ENCODE data around the gene GOLGA8N.

Gene GOLGA8N

DNA sequence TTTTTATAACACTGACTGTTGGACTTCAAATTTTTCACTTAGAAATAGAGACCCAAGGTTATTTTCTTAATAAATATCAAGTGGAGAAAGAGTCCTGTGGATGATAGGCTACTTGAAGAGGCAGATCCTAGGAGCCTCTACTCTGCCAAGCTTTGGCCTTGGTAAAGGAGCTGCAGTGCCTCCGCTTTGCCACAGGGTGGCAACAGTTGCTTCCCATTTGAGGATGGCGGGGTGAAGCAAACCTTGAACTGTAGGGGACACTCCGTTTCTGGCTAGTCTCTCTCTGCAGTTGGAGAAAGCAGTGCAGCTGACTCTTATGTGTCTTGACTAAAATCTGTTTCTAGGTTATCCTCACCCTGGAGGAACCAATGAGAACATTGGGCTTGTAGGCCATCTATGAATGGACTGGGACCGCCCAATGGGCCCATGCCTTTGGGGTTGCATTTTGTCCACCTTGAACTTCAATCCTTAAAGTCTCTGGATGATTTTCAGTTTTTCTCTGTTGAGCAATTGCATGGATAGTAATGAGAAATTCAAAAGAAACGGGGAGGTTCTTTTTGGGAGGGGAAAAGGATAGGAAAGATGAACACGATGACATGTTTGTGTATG, 58.1 kb downstream of the GOLGA8N start:
- peak; percentile 72 for DNase-seq (ENCODE audit: low read depth)

- DNase-seq (ENCODE audit: low read depth), result no peak
Measured at GRCh38 chr15:32652178-32652577, 58.9 kb downstream of the GOLGA8N start.

DNA sequence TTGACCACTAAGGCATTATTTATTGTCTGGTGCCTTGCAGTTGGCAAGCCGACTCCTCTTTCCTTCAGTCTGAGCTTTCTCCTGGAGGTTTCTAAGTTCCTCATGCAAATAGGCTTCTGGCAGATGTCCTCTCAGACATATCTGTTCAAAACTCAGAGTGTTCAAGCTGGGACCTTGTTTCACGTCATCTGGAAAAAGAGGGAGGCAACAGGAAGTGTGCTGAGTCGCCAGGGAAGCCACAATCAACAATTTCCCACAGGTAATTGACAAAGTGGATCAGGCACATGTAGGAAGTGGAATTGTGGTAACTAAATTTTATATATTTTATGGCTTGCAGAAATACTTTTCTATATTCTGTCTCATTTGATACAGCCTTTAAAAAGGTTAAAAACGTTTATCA, 62.8 kb downstream of the GOLGA8N start:
- DNase-seq (ENCODE audit: low read depth), result no peak

DNA sequence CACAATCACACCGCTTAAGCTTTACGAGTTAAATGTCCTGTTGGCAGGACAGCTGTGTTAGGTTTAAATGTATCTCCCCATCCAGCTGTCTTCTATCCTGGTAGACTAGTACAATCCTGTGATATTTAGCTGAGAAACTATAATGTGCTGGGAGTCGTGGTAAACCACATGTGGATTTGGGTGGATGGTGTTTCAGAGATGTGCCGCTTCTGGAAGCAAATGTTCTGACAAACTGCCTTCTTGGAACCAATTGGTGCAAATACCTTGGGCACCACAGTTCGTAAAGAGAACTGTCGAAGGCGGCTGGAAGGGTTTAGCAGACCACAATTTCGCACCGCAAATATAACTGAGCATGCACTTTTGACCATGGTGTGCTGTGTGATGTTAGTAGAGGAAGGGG, 63.2 kb downstream of the GOLGA8N start:
- no peak for DNase-seq (ENCODE audit: low read depth)
